VCaP (cell line): ENCODE results near the gene WAS.
A peak's percentile ranks its signal among the peaks of the same experiment; 100 is the strongest.

ENCODE experiments used
- H3K27ac ChIP-seq: fragments of 450-650 bp; 2 replicates; pipeline ENCODE4 v1.5.1; 2017
- CTCF ChIP-seq: fragments of 450-650 bp; conservative IDR thresholded peaks from 2 replicates; pipeline ENCODE4 v1.5.1; 2017; ENCODE audit warnings: mild to moderate bottlenecking, moderate library complexity

Gene WAS

GRCh38 chrX:48719958-48720357 is 36.4 kb downstream of the WAS start:
- TF ChIP-seq CTCF = no peak
- H3K27ac ChIP-seq = no peak overlapping the region

GRCh38 chrX:48720577-48721250 is 37.1 kb downstream of the WAS start:
- no peak for TF ChIP-seq CTCF

GRCh38 chrX:48721916-48722315 is 38.3 kb downstream of the WAS start:
- H3K27ac ChIP-seq = no peak overlapping the region
- no peak for TF ChIP-seq CTCF

More at GRCh38 chrX:48720577-48721250, 37.1 kb downstream of the WAS start:
- H3K27ac ChIP-seq = no peak overlapping the region

GRCh38 chrX:48726596-48726995 is 43.0 kb downstream of the WAS start:
- TF ChIP-seq CTCF = no peak
- no peak overlapping the region for H3K27ac ChIP-seq

GRCh38 chrX:48728653-48729052 is 45.1 kb downstream of the WAS start:
- no peak overlapping the region for H3K27ac ChIP-seq
- no peak for TF ChIP-seq CTCF

- no peak overlapping the region for H3K27ac ChIP-seq
- TF ChIP-seq CTCF = no peak
These were observed 52.7 kb downstream of the WAS start for GRCh38 chrX:48736303-48736702.

GRCh38 chrX:48736878-48737212 is 53.2 kb downstream of the WAS start:
- TF ChIP-seq CTCF = no peak
- H3K27ac ChIP-seq = peak overlapping the region; percentile 69; the same call in 1 of the 2 replicates
